Fibroblast of the aortic adventitia (primary cell): ENCODE measurements around the gene SCG3. TPM values are rescaled to one million over a fixed set of nuclear protein-coding genes. Genes with fewer than 3 reads are reported as not detected.

ENCODE experiments used
- DNase-seq: peaks from one replicate; pipeline ENCODE4 v3.0.0-alpha.2; 2010; ENCODE audit warnings: low read depth
- H3K4me3 ChIP-seq: 2 replicates; pipeline ENCODE4 v1.5.1; 2011; ENCODE audit warnings: low read depth, mild to moderate bottlenecking, control low read depth, low read length, moderate library complexity
- CTCF ChIP-seq: IDR thresholded peaks from 2 replicates; pipeline ENCODE4 v1.5.1; 2011; ENCODE audit warnings: mild to moderate bottlenecking, low read length, control low read depth, inconsistent platforms; ENCODE audit not compliant: insufficient read depth
- total RNA-seq: library from RNA; depleted of rRNA; stranded (reverse); fragments of >200 nt; gene quantifications from 2 replicates; pipeline ENCODE4 v1.2.3, GENCODE V29; 2012; ENCODE audit warnings: low replicate concordance

The SCG3 gene
- total RNA-seq, 1 donor: not detected

DNA sequence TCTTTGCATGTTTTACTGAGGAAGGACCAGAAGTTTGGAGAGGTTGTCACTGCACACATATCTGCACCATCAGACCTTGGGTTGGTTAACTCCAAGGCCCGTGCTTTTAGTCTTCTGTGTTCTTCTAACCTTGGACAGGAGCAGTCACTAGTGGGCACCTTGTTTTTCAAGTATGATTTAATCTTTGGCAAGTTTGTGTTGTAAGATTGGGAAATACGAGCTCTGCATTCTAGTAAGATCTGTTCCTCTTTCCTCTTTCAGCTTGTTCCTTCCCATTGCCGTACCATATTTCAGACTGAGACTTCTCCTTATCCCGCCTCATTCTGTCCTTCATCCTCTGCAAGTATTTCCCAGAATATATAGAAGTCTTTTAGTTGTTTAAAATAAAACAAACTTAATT lies 75.2 kb downstream of the SCG3 start:
- no peak overlapping the region for H3K4me3 ChIP-seq
- DNase-seq: no peak
- no peak for TF ChIP-seq CTCF

- DNase-seq: no peak
- H3K4me3 ChIP-seq: no peak overlapping the region
- TF ChIP-seq CTCF: no peak
Observed at GRCh38 chr15:51757450-51757849, 76.1 kb downstream of the SCG3 start.

GRCh38 chr15:51758645-51759044 lies 77.3 kb downstream of the SCG3 start:
- peak; percentile 81 for DNase-seq
- H3K4me3 ChIP-seq: no peak overlapping the region
- TF ChIP-seq CTCF: no peak

- no peak overlapping the region for H3K4me3 ChIP-seq
- DNase-seq: peak; percentile 97
- TF ChIP-seq CTCF: peak; percentile 42
Observed at GRCh38 chr15:51759557-51760070, 78.3 kb downstream of the SCG3 start.

GRCh38 chr15:51760805-51761204 lies 79.5 kb downstream of the SCG3 start:
- no peak for DNase-seq
- TF ChIP-seq CTCF: no peak
- H3K4me3 ChIP-seq: no peak overlapping the region

DNA sequence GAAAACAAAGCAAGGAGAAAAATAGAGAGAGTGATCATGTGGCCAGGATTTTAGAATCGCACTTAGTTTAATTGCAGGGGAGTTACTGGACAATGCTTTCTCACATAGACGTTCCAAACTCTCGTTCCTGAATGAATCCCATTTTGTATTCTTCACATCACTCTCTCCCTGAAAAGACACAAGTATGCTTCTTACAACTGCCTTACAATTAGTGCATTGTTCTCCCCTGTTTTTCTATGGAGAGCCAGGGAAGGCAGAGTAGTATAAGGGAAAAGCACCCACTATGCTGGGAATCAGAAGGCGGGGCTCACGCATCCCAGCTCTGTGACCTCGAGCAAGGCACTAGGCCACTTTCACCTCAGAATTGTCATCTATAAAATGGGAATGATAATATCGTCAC lies 84.4 kb downstream of the SCG3 start:
- DNase-seq: no peak
- no peak overlapping the region for H3K4me3 ChIP-seq
- TF ChIP-seq CTCF: no peak

- TF ChIP-seq CTCF: no peak
- no peak for DNase-seq
- H3K4me3 ChIP-seq: no peak overlapping the region
Observed at GRCh38 chr15:51766341-51766740, 85.0 kb downstream of the SCG3 start.
